Measurements from ENCODE around the gene VIPR2.
"Not testable (repeated sequence)": the region's sequence is repeated elsewhere in the genome, so short reads cannot be mapped to it uniquely, and the experiment has no call there.

Gene VIPR2

GRCh38 chr7:159004411-159004810, 140.3 kb downstream of the VIPR2 start:
- DNase-seq: no peak

GRCh38 chr7:159001811-159002210, 142.9 kb downstream of the VIPR2 start:
- no peak for DNase-seq

GRCh38 chr7:159000859-159001435, 143.7 kb downstream of the VIPR2 start:
- no peak for DNase-seq

- no peak for DNase-seq
Observed at GRCh38 chr7:159000070-159000469, 144.6 kb downstream of the VIPR2 start.

- DNase-seq: no peak
Observed at GRCh38 chr7:158999496-158999895, 145.2 kb downstream of the VIPR2 start.

- not testable (repeated sequence) for DNase-seq
Observed at GRCh38 chr7:158998261-158998660, 146.4 kb downstream of the VIPR2 start.

- no peak for DNase-seq
Observed at GRCh38 chr7:158997471-158997870, 147.2 kb downstream of the VIPR2 start.

- no peak for DNase-seq
Observed at GRCh38 chr7:158997110-158997453, 147.6 kb downstream of the VIPR2 start.

GRCh38 chr7:158996214-158997109, 148.2 kb downstream of the VIPR2 start:
- DNase-seq: no peak

GRCh38 chr7:158995514-158995913, 149.2 kb downstream of the VIPR2 start:
- no peak for DNase-seq

GRCh38 chr7:158994687-158995086, 150.0 kb downstream of the VIPR2 start:
- DNase-seq: no peak

- DNase-seq: no peak
Observed at GRCh38 chr7:158993591-158993990, 151.1 kb downstream of the VIPR2 start.

GRCh38 chr7:158992759-158993158, 151.9 kb downstream of the VIPR2 start:
- DNase-seq: no peak

GRCh38 chr7:158991824-158992621, 152.6 kb downstream of the VIPR2 start:
- DNase-seq: no peak

- DNase-seq: no peak
Observed at GRCh38 chr7:158988996-158989395, 155.7 kb downstream of the VIPR2 start.

GRCh38 chr7:158988302-158988862, 156.3 kb downstream of the VIPR2 start:
- DNase-seq: no peak

- no peak for DNase-seq
Observed at GRCh38 chr7:158987691-158988090, 157.0 kb downstream of the VIPR2 start.

GRCh38 chr7:158985583-158985982, 159.1 kb downstream of the VIPR2 start:
- DNase-seq: no peak

- DNase-seq: not testable (repeated sequence)
Observed at GRCh38 chr7:158984007-158984406, 160.7 kb downstream of the VIPR2 start.

GRCh38 chr7:158982080-158982479, 162.6 kb downstream of the VIPR2 start:
- not testable (repeated sequence) for DNase-seq

GRCh38 chr7:158979635-158980351, 164.9 kb downstream of the VIPR2 start:
- DNase-seq: no peak

GRCh38 chr7:158979023-158979529, 165.6 kb downstream of the VIPR2 start:
- DNase-seq: no peak
